LNCAP (cell line): ENCODE data around the gene RC3H2.

Experiments used
- CTCF ChIP-seq: fragments of 450-650 bp; IDR thresholded peaks from 2 replicates; pipeline ENCODE4 v1.5.1; 2017; ENCODE audit warnings: mild to moderate bottlenecking

The RC3H2 gene

GRCh38 chr9:122946461-122947005 is 41.4 kb upstream of the RC3H2 start:
- no peak for TF ChIP-seq CTCF

GRCh38 chr9:122944960-122945888 is 40.1 kb upstream of the RC3H2 start:
- no peak for TF ChIP-seq CTCF

GRCh38 chr9:122941582-122942234 is 36.5 kb upstream of the RC3H2 start:
- no peak for TF ChIP-seq CTCF

GRCh38 chr9:122940749-122941581 is 35.8 kb upstream of the RC3H2 start, which contains the start of gene RABGAP1:
Gene RABGAP1, plus strand, starts transcription at chr9:122941020. Its CDS starts 16,040 bp downstream, at chr9:122957060.
- TF ChIP-seq CTCF: no peak

- no peak for TF ChIP-seq CTCF
Observed at GRCh38 chr9:122940454-122940748, 35.2 kb upstream of the RC3H2 start.

- no peak for TF ChIP-seq CTCF
Observed at GRCh38 chr9:122939601-122940000, 34.4 kb upstream of the RC3H2 start.

GRCh38 chr9:122936883-122937282 is 31.7 kb upstream of the RC3H2 start:
- TF ChIP-seq CTCF: no peak
